BE2C (cell line): ENCODE results near the gene WNT9B.

Experiments used
- DNase-seq: peaks from one replicate; pipeline ENCODE4 v3.0.0-alpha.2; 2020
- H3K27me3 ChIP-seq: fragments of 250-450 bp; sonication (Bioruptor Pico); 2 replicates; pipeline ENCODE4 v1.5.1; 2020; ENCODE audit warnings: mild to moderate bottlenecking
- H3K36me3 ChIP-seq: fragments of 250-450 bp; sonication (Bioruptor Pico); 2 replicates; pipeline ENCODE4 v1.5.1; 2020; ENCODE audit warnings: mild to moderate bottlenecking
- H3K4me1 ChIP-seq: fragments of 250-450 bp; sonication (Bioruptor Pico); 2 replicates; pipeline ENCODE4 v1.5.1; 2020
- H3K4me3 ChIP-seq: 2 replicates; pipeline ENCODE4 v1.5.1; 2011; ENCODE audit warnings: low read depth, low read length
- H3K9me3 ChIP-seq: fragments of 250-450 bp; sonication (Bioruptor Pico); 2 replicates; pipeline ENCODE4 v1.5.1; 2020
- TF ChIP-seq, protein P1 (sequence below): IDR thresholded peaks from 2 replicates; pipeline ENCODE4 v1.5.1; 2012; ENCODE audit warnings: mild to moderate bottlenecking, low read depth, low read length

The WNT9B gene

DNA sequence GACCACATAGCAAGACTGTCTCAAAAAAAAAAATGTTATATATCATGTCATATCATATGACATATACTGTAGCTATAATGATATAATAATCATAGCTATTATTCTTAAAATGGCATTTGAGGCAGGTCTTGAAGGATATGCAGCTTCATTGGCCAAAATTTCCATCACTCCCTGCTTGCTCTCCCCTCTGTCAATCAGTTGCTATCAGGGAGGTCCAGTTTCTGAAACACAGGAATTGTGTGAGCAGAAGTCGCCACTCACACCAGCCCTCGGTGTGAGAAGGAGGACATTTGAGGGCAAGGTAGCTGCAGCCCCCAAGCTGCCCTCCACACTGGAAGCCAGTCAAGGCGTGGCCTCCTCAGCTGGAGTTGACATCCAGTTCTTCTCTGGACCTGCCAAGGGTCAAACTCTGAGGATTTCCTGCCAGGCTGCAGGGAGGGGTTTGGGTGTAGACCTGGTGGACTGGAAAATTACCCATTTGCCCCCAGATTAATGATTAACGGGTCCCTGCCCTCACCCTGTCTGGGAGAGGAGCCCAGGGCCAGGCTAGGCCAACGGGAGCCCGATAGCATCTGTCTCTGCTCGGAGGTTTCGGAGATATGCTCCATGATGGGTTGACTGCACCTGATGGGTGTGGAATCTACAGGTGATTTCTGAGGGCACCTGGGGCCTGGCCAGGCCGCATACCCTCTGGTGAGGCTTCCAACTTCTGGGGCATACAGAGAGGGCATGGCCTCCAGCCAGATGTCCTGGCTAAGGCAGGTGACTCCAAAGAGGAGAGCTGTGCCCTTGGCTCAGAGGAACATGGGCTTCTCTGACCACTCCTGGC, 18.8 kb downstream of the WNT9B start:
- no peak for DNase-seq
- Histone ChIP-seq H3K4me1 (0 out of 2 replicates have a peak, but pooled peaks cover 2% of the 10 kb centered on the region), H3K27me3 (no peaks in the 10 kb centered on the region), H3K4me3 (no peak overlapping the region), H3K36me3 (no peaks in the 10 kb centered on the region), H3K9me3 (no peaks in the 10 kb centered on the region)
- TF ChIP-seq, protein P1, sequence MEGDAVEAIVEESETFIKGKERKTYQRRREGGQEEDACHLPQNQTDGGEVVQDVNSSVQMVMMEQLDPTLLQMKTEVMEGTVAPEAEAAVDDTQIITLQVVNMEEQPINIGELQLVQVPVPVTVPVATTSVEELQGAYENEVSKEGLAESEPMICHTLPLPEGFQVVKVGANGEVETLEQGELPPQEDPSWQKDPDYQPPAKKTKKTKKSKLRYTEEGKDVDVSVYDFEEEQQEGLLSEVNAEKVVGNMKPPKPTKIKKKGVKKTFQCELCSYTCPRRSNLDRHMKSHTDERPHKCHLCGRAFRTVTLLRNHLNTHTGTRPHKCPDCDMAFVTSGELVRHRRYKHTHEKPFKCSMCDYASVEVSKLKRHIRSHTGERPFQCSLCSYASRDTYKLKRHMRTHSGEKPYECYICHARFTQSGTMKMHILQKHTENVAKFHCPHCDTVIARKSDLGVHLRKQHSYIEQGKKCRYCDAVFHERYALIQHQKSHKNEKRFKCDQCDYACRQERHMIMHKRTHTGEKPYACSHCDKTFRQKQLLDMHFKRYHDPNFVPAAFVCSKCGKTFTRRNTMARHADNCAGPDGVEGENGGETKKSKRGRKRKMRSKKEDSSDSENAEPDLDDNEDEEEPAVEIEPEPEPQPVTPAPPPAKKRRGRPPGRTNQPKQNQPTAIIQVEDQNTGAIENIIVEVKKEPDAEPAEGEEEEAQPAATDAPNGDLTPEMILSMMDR = no peak

DNA sequence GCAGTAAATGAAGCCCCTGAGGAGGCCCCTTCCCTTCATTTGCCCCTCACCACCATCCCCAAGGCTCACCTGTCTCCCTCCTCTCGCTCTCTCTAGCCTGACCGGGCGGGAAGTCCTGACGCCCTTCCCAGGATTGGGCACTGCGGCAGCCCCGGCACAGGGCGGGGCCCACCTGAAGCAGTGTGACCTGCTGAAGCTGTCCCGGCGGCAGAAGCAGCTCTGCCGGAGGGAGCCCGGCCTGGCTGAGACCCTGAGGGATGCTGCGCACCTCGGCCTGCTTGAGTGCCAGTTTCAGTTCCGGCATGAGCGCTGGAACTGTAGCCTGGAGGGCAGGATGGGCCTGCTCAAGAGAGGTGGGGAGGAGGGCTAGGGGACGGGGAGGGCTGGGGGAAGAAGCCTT, 21.0 kb downstream of the WNT9B start:
- Histone ChIP-seq H3K27me3 (no peaks in the 10 kb centered on the region), H3K4me1 (0 out of 2 replicates have a peak, but pooled peaks cover 2% of the 10 kb centered on the region), H3K36me3 (no peaks in the 10 kb centered on the region), H3K9me3 (no peaks in the 10 kb centered on the region), H3K4me3 (no peak overlapping the region)
- DNase-seq = no peak
- TF ChIP-seq, protein P1 = no peak

DNA sequence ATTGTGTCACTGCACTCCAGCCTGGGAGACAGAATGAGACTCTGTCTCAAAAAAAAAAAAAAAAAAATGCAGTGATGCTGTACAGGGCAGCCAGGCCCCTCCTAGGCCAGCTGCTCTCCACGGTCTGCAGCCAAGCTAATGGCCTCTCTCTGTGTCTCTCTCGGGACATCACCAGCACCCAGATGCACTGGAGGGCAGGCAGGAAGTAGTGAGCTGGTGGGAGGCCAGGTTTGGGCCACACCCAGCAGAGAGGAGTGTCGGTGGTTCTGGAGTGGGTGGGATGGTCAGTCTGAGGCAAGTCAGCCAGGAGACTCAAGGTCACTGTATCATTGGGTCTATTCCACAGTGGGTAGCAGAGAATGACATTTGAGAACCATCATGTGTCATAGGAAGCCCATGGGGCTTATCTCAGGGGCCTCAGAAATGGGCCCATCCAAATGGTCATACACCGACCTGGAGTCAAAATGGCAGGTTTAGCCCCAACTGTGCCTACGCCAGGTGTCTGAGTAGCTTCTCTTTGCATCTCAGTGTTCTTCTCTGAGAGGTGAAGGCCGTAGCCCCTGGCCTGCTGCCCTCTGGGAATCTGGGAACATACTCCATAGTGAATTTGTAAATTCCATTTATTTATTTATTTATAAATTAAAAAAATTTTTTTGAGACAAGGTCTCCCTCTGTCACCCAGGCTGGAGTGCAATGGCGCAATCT, 22.7 kb downstream of the WNT9B start:
- DNase-seq = peak; percentile 38
- Histone ChIP-seq H3K4me1 (no peaks in the 10 kb centered on the region), H3K27me3 (no peaks in the 10 kb centered on the region), H3K36me3 (no peaks in the 10 kb centered on the region), H3K4me3 (no peak overlapping the region), H3K9me3 (no peaks in the 10 kb centered on the region)
- TF ChIP-seq, protein P1 = no peak

DNA sequence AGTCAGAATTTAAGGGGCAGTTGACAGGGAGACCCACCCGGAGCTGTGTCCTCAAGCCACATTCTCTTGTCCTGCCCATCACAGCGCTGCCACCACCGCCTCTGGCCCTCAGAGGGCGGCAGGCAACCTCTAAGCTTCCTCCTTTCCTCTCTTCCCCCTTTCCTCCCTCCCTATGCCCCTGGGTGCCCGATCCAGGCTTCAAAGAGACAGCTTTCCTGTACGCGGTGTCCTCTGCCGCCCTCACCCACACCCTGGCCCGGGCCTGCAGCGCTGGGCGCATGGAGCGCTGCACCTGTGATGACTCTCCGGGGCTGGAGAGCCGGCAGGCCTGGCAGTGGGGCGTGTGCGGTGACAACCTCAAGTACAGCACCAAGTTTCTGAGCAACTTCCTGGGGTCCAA, 23.5 kb downstream of the WNT9B start:
- no peak for DNase-seq
- no peak overlapping the region for H3K4me3 ChIP-seq

DNA sequence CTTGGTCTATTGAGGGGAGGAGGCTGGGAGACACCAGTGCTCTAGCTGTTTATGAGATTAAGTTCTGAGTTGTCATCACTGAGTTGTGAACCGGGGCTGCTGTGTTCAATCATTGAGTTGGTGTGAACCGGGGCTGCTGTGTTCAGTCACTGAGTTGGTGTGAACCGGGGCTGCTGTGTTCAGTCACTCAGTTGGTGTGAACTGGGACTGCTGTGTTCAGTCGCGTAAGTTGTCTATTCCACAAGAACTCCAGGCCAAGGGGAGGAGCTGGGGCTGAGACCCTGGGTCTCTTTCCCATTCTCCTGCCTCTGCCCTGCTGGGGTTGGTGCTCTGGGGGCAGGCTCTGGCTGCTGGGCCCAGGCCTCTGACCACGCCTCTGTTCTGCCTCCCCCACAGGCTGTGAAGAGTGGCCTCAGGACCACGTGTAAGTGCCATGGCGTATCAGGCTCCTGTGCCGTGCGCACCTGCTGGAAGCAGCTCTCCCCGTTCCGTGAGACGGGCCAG, 24.5 kb downstream of the WNT9B start:
- Histone ChIP-seq H3K27me3 (no peaks in the 10 kb centered on the region), H3K4me1 (no peaks in the 10 kb centered on the region), H3K9me3 (no peaks in the 10 kb centered on the region), H3K36me3 (no peaks in the 10 kb centered on the region), H3K4me3 (no peak overlapping the region)
- TF ChIP-seq, protein P1 = no peak
- no peak for DNase-seq

More for the DNA sequence above, 23.5 kb downstream of the WNT9B start:
- Histone ChIP-seq H3K9me3 (no peaks in the 10 kb centered on the region), H3K4me1 (no peaks in the 10 kb centered on the region), H3K36me3 (no peaks in the 10 kb centered on the region), H3K27me3 (no peaks in the 10 kb centered on the region)
- TF ChIP-seq, protein P1 = no peak
